GM11168 (cell line): Measurements from ENCODE around the gene PITPNB.

ENCODE experiments used
- in situ Hi-C: fragments of 300-500 bp; cut with MboI; formaldehyde crosslinking; loops from one replicate; pipeline ENCODE4 v1.12.0; 2022; ENCODE audit warnings: low sequenced_read_pairs; ENCODE audit not compliant: unreplicated experiment

The PITPNB gene

GRCh38 chr22:27842201-27842600 is 76.9 kb downstream of the PITPNB start:
- in situ Hi-C loops: no loop called here

GRCh38 chr22:27840436-27840835 is 78.6 kb downstream of the PITPNB start:
- in situ Hi-C loops: no loop called here

GRCh38 chr22:27839057-27839660 is 79.9 kb downstream of the PITPNB start:
- in situ Hi-C loops: no loop called here

- in situ Hi-C loops: no loop called here
Measured at GRCh38 chr22:27836181-27836580, 82.9 kb downstream of the PITPNB start.

- in situ Hi-C loops: no loop called here
Measured at GRCh38 chr22:27835446-27835845, 83.6 kb downstream of the PITPNB start.

- in situ Hi-C loops: no loop called here
Measured at GRCh38 chr22:27834364-27835185, 84.5 kb downstream of the PITPNB start.

GRCh38 chr22:27833803-27834202 is 85.3 kb downstream of the PITPNB start:
- in situ Hi-C loops: no loop called here

- in situ Hi-C loops: no loop called here
Measured at GRCh38 chr22:27832606-27833005, 86.5 kb downstream of the PITPNB start.

GRCh38 chr22:27829620-27830019 is 89.4 kb downstream of the PITPNB start:
- in situ Hi-C loops: no loop called here

- in situ Hi-C loops: no loop called here
Measured at GRCh38 chr22:27827604-27828587, 91.2 kb downstream of the PITPNB start.

GRCh38 chr22:27825174-27825573 is 93.9 kb downstream of the PITPNB start:
- in situ Hi-C loops: no loop called here

GRCh38 chr22:27823221-27823620 is 95.8 kb downstream of the PITPNB start:
- in situ Hi-C loops: no loop called here

- in situ Hi-C loops: no loop called here
Measured at GRCh38 chr22:27820896-27821866, 97.9 kb downstream of the PITPNB start.

- in situ Hi-C loops: no loop called here
Measured at GRCh38 chr22:27816552-27816951, 102.5 kb downstream of the PITPNB start.

GRCh38 chr22:27815826-27816530 is 103.1 kb downstream of the PITPNB start:
- in situ Hi-C loops: no loop called here

GRCh38 chr22:27814993-27815392 is 104.1 kb downstream of the PITPNB start:
- in situ Hi-C loops: no loop called here

- in situ Hi-C loops: no loop called here
Measured at GRCh38 chr22:27811778-27812177, 107.3 kb downstream of the PITPNB start.

- in situ Hi-C loops: no loop called here
Measured at GRCh38 chr22:27810609-27811151, 108.4 kb downstream of the PITPNB start.
